HG03045 (cell line): Measurements from ENCODE around the gene PSEN2.

Source experiments
- ATAC-seq: cut with Tn5 transposase; IDR thresholded peaks from one replicate; pipeline ENCODE4 v1.9.1; 2021; ENCODE audit warnings: mild to moderate bottlenecking, moderate library complexity; ENCODE audit not compliant: unreplicated experiment

PSEN2 gene

DNA sequence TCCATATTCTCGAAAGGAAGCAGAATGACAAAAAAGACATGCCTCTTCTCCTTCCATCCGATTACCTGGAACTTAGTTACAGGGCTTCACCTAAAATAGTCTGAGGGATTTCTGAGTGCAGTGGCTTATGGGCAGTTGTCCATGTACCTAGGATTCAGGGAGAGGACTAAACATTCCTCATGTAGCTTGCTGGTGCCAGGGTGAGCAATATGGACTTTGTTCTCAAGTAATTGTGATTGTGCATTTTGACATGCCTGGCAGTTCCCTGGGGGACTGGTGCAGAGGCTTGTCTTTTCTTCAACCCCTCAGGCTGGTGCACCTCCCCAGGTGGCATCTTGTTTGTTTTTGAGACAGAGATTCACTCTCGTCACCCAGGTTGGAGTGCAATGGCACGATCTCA is 6.1 kb upstream of the PSEN2 start:
- ATAC-seq: no peak

DNA sequence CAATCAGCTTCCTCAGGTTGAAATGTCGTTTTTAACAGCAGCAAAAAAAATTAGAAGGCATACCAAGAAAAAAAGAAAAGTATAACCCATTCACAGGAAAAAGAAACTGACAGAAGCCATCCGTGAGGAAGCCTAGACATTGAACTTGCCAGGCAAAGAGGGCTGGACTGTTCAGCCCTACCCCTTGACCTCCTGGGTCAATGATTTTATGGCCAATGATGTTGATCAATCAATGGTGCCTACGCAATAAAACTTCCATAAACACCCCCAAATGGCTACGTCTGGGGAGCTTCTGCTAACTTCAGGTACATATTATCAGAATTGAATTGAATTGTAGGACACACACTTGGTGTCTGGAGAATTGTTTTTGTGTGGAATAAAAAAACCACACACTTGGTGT is 4.8 kb upstream of the PSEN2 start:
- no peak for ATAC-seq

GRCh38 chr1:226867461-226868054 is 2.9 kb upstream of the PSEN2 start:
- no peak for ATAC-seq

DNA sequence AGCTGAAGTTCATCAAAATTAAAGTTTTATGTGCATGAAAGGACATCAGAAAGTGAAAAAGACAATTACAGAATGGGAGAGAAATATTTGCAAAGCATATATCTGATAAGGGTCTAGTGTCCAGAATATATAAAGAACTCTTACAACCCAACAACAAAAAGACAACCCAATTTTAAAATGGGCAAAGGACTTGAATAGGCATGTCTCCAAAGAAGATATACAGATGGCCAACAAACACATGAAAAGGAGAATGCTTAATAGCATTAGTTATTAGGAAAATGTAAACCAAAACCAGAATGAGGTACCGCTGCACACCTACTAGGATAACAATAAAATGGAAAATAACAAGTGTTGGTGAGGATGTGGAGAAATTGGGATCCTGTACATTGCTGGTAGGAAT is 1.7 kb upstream of the PSEN2 start:
- no peak for ATAC-seq

DNA sequence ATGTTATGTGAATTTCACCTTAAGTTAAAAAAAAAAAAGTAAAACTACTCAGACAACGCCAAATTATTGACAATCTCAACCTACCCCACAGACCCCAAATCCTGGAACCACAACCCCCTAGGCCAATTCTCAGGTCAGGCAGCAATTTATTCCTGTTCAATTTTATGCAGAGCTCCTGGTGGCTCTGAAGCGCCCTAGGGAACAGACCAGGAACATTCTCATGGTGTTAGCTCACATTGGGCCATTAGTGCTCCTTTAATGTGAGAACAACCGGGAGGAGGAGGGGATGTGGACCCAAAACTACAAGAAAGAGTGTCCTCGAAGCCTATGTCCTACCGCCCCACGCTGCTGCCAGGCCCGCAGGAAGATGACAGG is 403 bp upstream of the PSEN2 start:
- no peak for ATAC-seq

DNA sequence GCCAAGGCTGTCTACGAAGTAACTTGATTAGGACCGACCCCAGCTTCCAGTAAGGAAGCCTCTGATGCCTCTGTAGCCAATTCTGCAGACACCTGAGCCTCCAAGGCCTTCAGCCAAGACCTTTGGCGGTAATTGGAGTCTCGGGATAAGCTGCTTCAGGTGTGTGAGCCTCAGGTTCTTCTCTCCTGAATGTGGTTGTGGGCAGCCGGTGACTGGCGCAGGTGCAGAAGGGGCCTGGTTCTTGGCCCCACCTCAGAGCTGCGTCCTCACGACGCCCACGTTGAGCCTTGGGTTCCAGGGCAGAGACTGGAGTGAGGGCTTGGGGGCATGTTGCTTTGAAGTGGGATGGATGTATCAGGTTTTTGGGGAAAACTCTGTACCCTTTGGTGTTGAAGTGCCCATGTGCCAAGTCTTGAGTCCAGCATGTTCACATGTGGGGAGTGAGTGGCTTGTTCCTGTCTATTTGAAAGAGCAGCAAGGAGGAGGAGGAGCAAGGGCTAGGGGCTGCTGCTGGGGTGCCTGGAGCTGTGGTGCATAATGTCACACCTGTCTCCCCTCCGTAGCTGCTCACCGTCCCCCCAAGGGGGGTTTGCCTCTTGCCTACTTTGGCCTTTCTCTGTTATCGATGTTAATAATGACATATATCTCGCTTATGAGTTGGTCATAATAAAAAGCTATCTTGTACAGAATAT is 1.4 kb downstream of the PSEN2 start:
- ATAC-seq: no peak

- no peak for ATAC-seq
Measured at GRCh38 chr1:226872437-226872836, 2.0 kb downstream of the PSEN2 start.

GRCh38 chr1:226873771-226874578 is 3.6 kb downstream of the PSEN2 start:
- no peak for ATAC-seq

GRCh38 chr1:226874579-226875425 is 4.4 kb downstream of the PSEN2 start:
- no peak for ATAC-seq

- no peak for ATAC-seq
Measured at GRCh38 chr1:226875641-226876295, 5.4 kb downstream of the PSEN2 start.

DNA sequence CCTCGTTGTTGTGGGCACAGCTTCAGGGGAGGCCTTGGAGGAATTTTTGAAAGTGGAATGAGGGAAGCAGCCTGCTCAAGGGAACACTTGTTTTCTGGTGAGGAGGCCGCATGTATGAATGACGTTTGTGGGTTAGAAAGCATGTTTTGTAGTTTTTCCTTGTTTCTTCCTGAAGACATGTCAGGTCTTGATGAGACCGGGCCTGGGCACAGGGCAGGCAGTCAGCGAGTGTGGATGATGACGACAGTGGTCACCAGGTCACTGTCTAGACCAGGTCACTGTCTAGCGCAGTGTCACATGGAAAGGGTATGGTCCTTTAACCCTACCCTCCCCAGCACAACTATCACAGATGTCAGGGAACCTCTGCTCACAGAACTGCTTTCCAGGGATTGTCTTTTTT is 7.3 kb downstream of the PSEN2 start:
- ATAC-seq: no peak

DNA sequence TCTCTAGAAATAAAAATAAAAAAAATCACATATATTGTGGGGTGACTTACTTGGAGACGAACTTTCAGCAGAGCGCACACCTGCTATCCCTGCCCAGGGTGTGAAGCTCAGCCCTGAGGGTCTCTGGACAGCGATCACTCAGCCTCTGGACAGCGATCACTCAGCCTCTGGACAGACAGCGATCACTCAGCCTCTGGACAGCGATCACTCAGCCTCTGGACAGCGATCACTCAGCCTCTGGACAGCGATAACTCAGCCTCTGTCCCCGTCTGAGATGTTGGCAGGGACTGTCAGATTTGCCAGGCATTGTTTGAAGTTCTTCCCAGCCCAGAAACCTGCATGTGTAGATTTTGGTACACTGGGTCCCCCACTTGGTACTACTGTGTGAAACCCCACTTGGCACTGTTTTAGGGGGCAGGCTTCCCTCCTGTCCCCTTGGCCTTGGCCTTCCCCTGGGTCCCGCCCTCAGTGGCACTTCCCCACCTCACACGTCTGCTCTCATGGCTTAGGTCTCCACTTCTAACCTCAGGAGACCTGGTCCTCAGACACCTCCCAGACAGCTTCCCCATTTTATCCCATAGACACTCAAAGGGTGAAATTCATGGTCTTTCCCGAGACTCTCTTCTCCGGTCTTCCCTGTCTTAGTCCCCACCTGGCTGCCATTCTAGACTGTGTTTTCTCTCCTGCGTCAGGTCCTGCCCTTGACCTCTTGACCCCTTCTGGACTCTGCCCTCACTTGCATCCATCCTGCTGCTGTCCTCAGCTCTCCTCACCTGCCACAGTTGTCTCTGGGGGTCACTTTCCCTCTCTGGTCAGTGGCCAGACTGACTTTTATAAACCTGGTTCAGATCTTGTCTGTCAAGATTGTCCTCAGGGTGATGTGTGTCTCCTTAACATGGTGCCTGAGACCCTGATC is 10.2 kb downstream of the PSEN2 start:
- no peak for ATAC-seq

DNA sequence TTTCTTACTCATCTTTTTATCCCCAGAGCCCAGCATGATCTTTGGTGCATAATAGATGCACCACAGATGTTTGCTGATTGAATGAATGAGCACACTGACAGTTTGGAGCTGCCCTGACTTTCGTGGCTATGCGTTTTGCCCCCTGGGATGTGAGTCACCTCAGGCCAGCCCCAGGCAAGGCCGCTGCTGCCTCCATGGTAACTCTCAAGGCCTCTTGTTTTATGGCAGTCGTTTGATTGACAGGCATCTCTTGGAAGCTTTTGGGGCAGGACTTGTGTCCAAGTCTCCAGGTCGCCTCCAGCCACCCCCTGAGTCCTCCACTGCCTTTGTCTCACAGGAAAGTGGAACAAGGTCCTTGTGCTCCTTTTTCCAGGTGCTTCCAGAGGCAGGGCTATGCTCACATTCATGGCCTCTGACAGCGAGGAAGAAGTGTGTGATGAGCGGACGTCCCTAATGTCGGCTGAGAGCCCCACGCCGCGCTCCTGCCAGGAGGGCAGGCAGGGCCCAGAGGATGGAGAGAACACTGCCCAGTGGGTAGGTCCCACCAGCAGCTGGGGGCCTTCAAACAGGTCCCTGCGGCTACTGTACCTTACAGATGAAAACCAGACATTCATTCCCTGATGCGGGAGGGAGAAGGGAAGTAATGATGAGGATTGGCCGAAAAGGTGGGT is 11.2 kb downstream of the PSEN2 start:
- no peak for ATAC-seq

GRCh38 chr1:226882187-226882586 is 11.8 kb downstream of the PSEN2 start:
- ATAC-seq: peak; percentile 1

DNA sequence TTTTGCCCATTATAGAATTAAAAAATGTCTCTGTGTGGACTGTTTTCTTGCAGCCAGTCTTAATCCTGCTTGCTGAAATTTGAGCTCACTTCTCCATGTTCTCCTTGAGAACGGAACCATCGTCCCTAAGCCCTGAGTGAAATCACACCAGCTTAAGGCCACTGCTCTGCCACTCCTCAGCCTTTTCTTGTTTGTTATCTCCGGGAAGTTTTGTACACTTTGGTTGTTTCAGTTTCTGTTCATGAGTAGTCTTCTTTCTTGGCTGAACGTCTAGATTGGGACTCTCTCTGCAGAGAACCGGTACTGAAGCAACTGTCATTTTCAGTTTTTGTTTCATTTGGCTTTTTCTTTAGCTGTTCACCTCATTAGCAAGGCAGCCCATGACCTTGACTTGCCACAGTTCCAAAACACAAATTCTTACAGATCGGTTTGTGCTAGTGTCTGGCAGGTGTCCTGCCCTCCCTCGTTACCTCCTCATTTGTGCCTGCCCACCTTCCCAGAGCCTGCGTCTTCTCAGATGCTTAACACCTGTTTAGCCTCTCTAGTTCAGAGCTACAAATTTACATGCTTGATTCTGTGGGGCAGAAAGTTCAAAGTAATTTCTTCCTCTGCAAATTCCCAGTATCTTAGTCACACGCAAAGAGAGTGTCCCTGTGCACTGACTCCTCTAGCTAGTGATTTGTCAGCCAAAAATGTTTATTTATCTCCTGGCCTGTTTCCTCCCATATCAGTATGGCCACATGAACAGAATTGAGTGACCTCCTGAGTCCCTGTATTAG is 12.4 kb downstream of the PSEN2 start:
- ATAC-seq: peak; percentile 97

- ATAC-seq: no peak
Measured at GRCh38 chr1:226883630-226884029, 13.2 kb downstream of the PSEN2 start.

DNA sequence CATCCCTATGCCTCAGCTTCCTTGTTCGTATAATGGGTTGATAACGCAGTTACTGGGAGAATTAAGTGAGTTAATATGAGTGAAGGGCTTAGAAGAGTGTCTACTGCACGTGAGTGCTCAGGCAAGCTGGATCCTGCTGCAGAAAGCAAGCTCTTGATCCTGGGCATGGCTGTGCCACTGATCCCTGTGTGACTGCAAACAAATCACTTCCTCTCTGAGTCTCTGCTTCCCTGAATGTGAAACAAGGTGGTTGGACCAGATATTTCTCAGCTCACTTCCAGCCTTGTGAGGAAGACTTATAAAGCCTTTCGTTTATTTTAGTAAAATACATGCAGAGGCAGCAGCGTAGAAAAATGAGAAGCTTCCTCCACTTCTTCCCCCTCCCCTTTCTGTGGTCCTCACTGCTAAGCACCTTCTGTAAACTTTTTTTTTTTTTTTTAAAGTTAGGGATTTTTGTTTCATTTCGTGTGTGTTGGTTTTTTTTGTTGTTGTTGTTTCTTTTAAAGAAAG is 13.8 kb downstream of the PSEN2 start:
- no peak for ATAC-seq
